Osteoblast (primary cell): ENCODE measurements around the gene ZNF778. TPM values are rescaled to one million over a fixed set of nuclear protein-coding genes. Genes with fewer than 3 reads are reported as not detected.

ENCODE experiments used
- DNase-seq: peaks from one replicate; pipeline ENCODE4 v3.0.0; 2011; ENCODE audit warnings: low spot score, mixed read lengths; ENCODE audit not compliant: insufficient read length; ENCODE audit errors: missing footprints
- H2AFZ ChIP-seq: 2 replicates; pipeline ENCODE4 v1.6.0; 2011; ENCODE audit warnings: mild to moderate bottlenecking, low read length
- H3K27ac ChIP-seq: 2 replicates; pipeline ENCODE4 v1.5.1; 2011; ENCODE audit warnings: mild to moderate bottlenecking, low read depth, low read length, moderate library complexity
- H3K27me3 ChIP-seq: 2 replicates; pipeline ENCODE4 v1.6.0; 2012; ENCODE audit warnings: mild to moderate bottlenecking, control low read depth, inconsistent platforms, low read length, moderate library complexity; ENCODE audit not compliant: insufficient read depth
- H3K36me3 ChIP-seq: 2 replicates; pipeline ENCODE4 v1.5.1; 2011; ENCODE audit warnings: mild to moderate bottlenecking, low read length, control low read depth, moderate library complexity; ENCODE audit not compliant: insufficient read depth
- H3K4me1 ChIP-seq: 2 replicates; pipeline ENCODE4 v1.5.1; 2011; ENCODE audit warnings: mild to moderate bottlenecking, low read length, control low read depth, moderate library complexity; ENCODE audit not compliant: insufficient read depth
- H3K4me2 ChIP-seq: 2 replicates; pipeline ENCODE4 v1.6.0; 2011; ENCODE audit warnings: mild to moderate bottlenecking, low read length; ENCODE audit not compliant: insufficient read depth
- H3K4me3 ChIP-seq: fragments of 200-600 bp; sonication (generic); 3 replicates; pipeline ENCODE4 v1.5.1; 2012; ENCODE audit warnings: mild to moderate bottlenecking, low read length, inconsistent platforms; ENCODE audit not compliant: insufficient read depth
- H3K79me2 ChIP-seq: 2 replicates; pipeline ENCODE4 v1.6.0; 2012; ENCODE audit warnings: mild to moderate bottlenecking, low read length, control low read depth, inconsistent platforms; ENCODE audit not compliant: insufficient read depth
- H3K9me3 ChIP-seq: 2 replicates; pipeline ENCODE4 v1.5.1; 2011; ENCODE audit warnings: low read depth, low read length, control low read depth
- H4K20me1 ChIP-seq: 2 replicates; pipeline ENCODE4 v1.6.0; 2012; ENCODE audit warnings: mild to moderate bottlenecking, low read length, control low read depth; ENCODE audit not compliant: insufficient read depth
- total RNA-seq: library from RNA; depleted of rRNA; stranded (reverse); fragments of >200 nt; gene quantifications from 2 replicates; pipeline ENCODE4 v1.2.3, GENCODE V29; 2012
- TF ChIP-seq, protein P1 (sequence below): IDR thresholded peaks from 2 replicates; pipeline ENCODE4 v1.5.1; 2011; ENCODE audit warnings: mild to moderate bottlenecking, low read depth, low read length, moderate library complexity; ENCODE audit errors: extremely low read depth

The ZNF778 gene
- total RNA-seq, 1 donor: 8.7 TPM

DNA sequence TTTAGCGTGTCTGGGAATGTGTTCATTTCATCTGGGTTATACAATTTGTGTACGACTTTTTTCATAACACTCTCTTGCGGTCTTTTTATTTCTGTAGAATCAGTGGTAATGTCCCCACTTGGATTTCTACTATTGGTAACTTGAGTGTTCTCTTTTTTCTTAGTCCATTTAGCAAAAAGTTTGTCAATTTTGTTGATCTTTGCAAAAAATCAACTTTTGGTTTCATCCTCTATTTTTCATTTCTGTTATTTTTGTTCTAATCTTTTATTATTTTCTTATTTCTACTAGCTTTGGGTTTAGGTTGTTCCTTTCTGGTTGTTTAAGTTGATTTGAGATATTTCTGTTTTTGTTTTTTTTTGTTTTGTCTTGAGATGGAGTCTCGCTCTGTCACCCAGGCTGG is 9.5 kb upstream of the ZNF778 start:
- Histone ChIP-seq H3K79me2 (no peaks in the 10 kb centered on the region), H3K4me2 (no peak overlapping the region), H3K27ac (no peak overlapping the region), H3K36me3 (no peaks in the 10 kb centered on the region), H3K9me3 (no peaks in the 10 kb centered on the region), H4K20me1 (no peaks in the 10 kb centered on the region), H3K4me3 (no peak overlapping the region), H3K27me3 (peaks cover 12% of the 10 kb centered on the region), H3K4me1 (no peaks in the 10 kb centered on the region), H2AFZ (no peak overlapping the region)
- no peak for DNase-seq
- TF ChIP-seq, protein P1, sequence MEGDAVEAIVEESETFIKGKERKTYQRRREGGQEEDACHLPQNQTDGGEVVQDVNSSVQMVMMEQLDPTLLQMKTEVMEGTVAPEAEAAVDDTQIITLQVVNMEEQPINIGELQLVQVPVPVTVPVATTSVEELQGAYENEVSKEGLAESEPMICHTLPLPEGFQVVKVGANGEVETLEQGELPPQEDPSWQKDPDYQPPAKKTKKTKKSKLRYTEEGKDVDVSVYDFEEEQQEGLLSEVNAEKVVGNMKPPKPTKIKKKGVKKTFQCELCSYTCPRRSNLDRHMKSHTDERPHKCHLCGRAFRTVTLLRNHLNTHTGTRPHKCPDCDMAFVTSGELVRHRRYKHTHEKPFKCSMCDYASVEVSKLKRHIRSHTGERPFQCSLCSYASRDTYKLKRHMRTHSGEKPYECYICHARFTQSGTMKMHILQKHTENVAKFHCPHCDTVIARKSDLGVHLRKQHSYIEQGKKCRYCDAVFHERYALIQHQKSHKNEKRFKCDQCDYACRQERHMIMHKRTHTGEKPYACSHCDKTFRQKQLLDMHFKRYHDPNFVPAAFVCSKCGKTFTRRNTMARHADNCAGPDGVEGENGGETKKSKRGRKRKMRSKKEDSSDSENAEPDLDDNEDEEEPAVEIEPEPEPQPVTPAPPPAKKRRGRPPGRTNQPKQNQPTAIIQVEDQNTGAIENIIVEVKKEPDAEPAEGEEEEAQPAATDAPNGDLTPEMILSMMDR: no peak

DNA sequence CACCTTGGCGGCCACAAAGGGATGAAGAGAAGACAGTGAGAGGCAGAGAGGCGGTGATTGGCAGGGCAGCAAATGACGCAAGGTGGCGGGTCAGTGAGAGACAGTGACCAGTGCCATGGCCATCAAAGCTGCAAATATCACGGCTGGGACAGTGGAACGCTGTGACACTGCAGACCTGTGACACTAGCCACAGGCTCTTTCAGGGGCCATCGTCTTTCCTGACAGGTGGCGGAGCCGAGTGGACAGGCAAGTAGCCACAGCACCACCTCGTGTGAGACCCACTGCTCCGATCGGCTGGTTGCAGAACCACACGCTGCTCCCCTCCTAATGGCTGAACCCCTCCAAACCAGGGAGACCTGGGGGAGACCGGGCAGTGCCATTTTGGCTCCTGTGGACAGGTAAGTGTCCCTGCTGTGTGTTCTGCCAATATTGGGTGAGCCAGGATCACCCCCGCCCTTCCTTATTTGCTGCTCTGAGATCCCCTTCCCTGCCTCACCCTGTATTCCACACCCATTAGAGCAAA is 7.9 kb upstream of the ZNF778 start:
- Histone ChIP-seq H3K36me3 (no peaks in the 10 kb centered on the region), H2AFZ (no peak overlapping the region), H3K79me2 (no peaks in the 10 kb centered on the region), H3K27me3 (no peaks in the 10 kb centered on the region), H3K27ac (no peak overlapping the region), H3K9me3 (no peaks in the 10 kb centered on the region), H3K4me2 (no peak overlapping the region), H4K20me1 (no peaks in the 10 kb centered on the region), H3K4me1 (no peaks in the 10 kb centered on the region), H3K4me3 (no peak overlapping the region)
- DNase-seq: no peak
- TF ChIP-seq, protein P1: no peak

DNA sequence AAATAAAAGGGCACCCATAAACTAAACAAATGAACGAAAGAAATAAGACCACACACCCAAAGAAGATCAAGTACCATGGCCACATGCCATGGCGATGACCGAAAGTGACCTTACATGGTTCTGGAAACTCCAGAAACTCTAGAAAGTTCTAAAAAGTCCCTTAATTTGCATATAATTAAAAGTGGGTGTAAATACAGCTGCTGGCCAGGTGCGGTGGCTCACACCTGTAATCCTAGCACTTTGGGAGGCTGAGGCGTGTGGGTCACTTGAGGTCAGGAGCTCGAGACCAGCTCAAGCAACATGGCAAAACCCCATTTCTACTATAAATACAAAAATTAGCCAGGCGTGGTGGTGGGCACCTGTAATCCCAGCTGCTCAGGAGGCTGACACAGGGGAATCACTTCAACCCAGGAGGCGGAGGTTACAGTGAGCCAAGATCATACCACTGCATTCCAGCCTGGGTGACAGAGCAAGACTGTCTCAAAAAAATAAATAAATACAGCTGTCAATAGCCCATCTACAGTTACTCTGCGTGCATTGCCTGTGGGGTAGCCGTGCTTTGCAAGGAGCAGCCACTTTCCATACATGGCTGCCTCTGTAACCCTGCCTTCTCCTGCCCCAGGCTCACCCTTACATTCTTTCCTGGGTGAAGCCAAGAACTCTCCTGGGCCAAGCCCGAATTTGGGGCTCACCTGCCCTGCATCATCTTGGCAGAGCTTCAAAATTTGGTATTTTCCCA is 7.2 kb upstream of the ZNF778 start:
- no peaks in the 10 kb centered on the region for H3K9me3 ChIP-seq
- H4K20me1 ChIP-seq: no peaks in the 10 kb centered on the region
- H2AFZ ChIP-seq: no peak overlapping the region
- H3K4me3 ChIP-seq: no peak overlapping the region
- H3K27me3 ChIP-seq: no peaks in the 10 kb centered on the region
- TF ChIP-seq, protein P1: no peak
- H3K27ac ChIP-seq: no peak overlapping the region
- H3K4me1 ChIP-seq: no peaks in the 10 kb centered on the region
- H3K36me3 ChIP-seq: no peaks in the 10 kb centered on the region
- no peaks in the 10 kb centered on the region for H3K79me2 ChIP-seq
- H3K4me2 ChIP-seq: no peak overlapping the region
- no peak for DNase-seq

DNA sequence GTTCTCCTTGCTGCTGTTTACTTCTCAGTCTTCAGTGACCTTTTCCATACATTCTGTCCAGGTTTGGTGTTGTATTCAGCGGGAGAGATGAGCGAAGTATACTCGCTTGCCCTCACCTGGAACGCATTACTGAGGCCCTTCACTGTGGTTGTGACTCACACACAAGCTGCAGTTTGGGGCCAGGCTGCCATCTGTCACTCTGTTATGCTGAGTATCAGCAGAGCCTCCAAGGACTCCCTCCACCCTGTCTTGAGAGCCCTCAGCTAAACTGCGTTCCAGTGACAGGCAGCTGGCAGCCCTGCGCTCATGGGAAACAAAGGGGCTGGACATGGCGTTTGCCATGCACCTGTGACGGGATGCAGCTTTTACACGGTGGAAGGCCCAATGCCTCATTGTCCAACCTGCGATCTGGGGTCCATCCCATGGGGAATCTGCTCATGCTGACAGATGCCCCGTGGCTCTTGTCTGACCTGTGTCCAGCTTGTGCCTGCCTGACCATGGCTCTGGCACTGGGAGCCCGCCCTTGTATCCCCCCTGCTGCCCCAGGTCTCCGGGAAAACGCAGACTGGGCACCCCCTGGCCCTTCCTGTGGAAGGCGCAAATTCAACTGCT is 6.5 kb upstream of the ZNF778 start:
- TF ChIP-seq, protein P1: no peak
- peaks cover 2% of the 10 kb centered on the region for H3K4me1 ChIP-seq
- H3K79me2 ChIP-seq: no peaks in the 10 kb centered on the region
- H2AFZ ChIP-seq: no peak overlapping the region
- no peaks in the 10 kb centered on the region for H4K20me1 ChIP-seq
- H3K4me2 ChIP-seq: no peak overlapping the region
- H3K27ac ChIP-seq: no peak overlapping the region
- H3K9me3 ChIP-seq: no peaks in the 10 kb centered on the region
- no peaks in the 10 kb centered on the region for H3K36me3 ChIP-seq
- H3K27me3 ChIP-seq: no peaks in the 10 kb centered on the region
- no peak overlapping the region for H3K4me3 ChIP-seq
- no peak for DNase-seq
